ENCODE results near the gene ARAP2. TPM values are rescaled to one million over a fixed set of nuclear protein-coding genes. Genes with fewer than 3 reads are reported as not detected.

ARAP2 gene
- total RNA-seq, 1 experiment from 2014 or later = 13.6 TPM

- no peak for TF ChIP-seq RAD21 (IDR thresholded peaks at IDR 0.05; ENCODE audit: low read depth)
- TF ChIP-seq ATF3 (IDR thresholded peaks at IDR 0.05) = no peak
- TF ChIP-seq SIN3A (IDR thresholded peaks at IDR 0.05; ENCODE audit: low read depth) = no peak
- TF ChIP-seq JUND (IDR thresholded peaks at IDR 0.05) = no peak
- TF ChIP-seq EZH2 (IDR thresholded peaks at IDR 0.05) = no peak
- TF ChIP-seq SRF (IDR thresholded peaks at IDR 0.05; ENCODE audit: low read depth) = no peak
- no peak for TF ChIP-seq POLR2AphosphoS5 (IDR thresholded peaks at IDR 0.05; ENCODE audit: low read depth, low read length)
- no peak for TF ChIP-seq CEBPB (IDR thresholded peaks at IDR 0.05; ENCODE audit: low read depth)
- no peak for TF ChIP-seq MAX (IDR thresholded peaks at IDR 0.05)
- TF ChIP-seq TCF7L2 (IDR thresholded peaks at IDR 0.05; ENCODE audit: borderline replicate concordance, extremely low read depth, insufficient read depth, insufficient read length) = no peak
- no peak for TF ChIP-seq FOSL1 (IDR thresholded peaks at IDR 0.05; ENCODE audit: low read depth)
These were observed 81.1 kb downstream of the ARAP2 start (continued) for GRCh38 chr4:36163198-36163597.

GRCh38 chr4:36159208-36159607 lies 85.1 kb downstream of the ARAP2 start:
- no peak overlapping the region for H3K9ac ChIP-seq (ENCODE audit: low read length)
- ChIA-PET RAD21 (ENCODE audit: low non-redundant PET in 1 of 2, low total read pairs in 2 of 2, uncharacterized antibody in 2 of 2, unreplicated experiment in 2 of 2) (no interaction called here), POLR2A (no interaction called here), CTCF (interaction anchor here (1.2 kb wide), 1 partner anchor 12 kb away, joined by 3 read pairs; no protein-coding TSS in a partner anchor)
- BruUV-seq (replicated peaks) = no TSS peak
- H3K4me3 ChIP-seq (replicated peaks in 1 of 2; ENCODE audit: low read depth in 1 of 2, low read length in 2 of 2) = no peak overlapping the region
- H3K9me2 ChIP-seq (ENCODE audit: insufficient read depth) = no peaks in the 10 kb centered on the region
- DNase-seq (ENCODE audit: low read depth, low spot score) = no peak
- H3K4me1 ChIP-seq (ENCODE audit: control insufficient read depth in 1 of 2, insufficient read depth in 2 of 2, low read length in 2 of 2) = no peaks in the 10 kb centered on the region
- H3K27ac ChIP-seq (ENCODE audit: low read depth, low read length) = no peak overlapping the region
- intact Hi-C loops (cut with micrococcal nuclease) = no loop called here
- no peak for ATAC-seq
- no peak overlapping the region for H3K4me2 ChIP-seq (ENCODE audit: low read length)
- no peaks in the 10 kb centered on the region for H3K79me2 ChIP-seq (ENCODE audit: insufficient read depth, low read length)
- no peaks in the 10 kb centered on the region for H4K20me1 ChIP-seq (ENCODE audit: insufficient read depth)
- no peaks in the 10 kb centered on the region for H3K9me3 ChIP-seq (ENCODE audit: control insufficient read depth in 1 of 2, insufficient read depth in 1 of 2, low read depth in 1 of 2, low read length in 2 of 2)
- no peaks in the 10 kb centered on the region for H3K27me3 ChIP-seq (ENCODE audit: insufficient read depth, low read length)
- no peaks in the 10 kb centered on the region for H3K36me3 ChIP-seq (ENCODE audit: control insufficient read depth in 1 of 2, insufficient read depth in 2 of 2, low read length in 2 of 2)
- TF ChIP-seq JUND (IDR thresholded peaks at IDR 0.05) (no peak), ZNF274 (IDR thresholded peaks at IDR 0.05; ENCODE audit: low read depth, low read length) (no peak), CBX3 (IDR thresholded peaks at IDR 0.05; ENCODE audit: low read depth) (no peak), MAX (IDR thresholded peaks at IDR 0.05) (no peak), CTCF (IDR thresholded peaks at IDR 0.05 in 2 of 3, conservative IDR thresholded peaks at IDR 0.05 in 1 of 3; ENCODE audit: borderline replicate concordance in 1 of 3, insufficient read depth in 1 of 3, low read depth in 2 of 3, low read length in 2 of 3) (peak in 2 of 3 experiments; percentile 53 to 55; a peak in 4 of 6 replicates)
- H2AFZ ChIP-seq (ENCODE audit: low read depth, low read length, poor library complexity, severe bottlenecking) = no peak overlapping the region

Data from HCT116 (cell line).